Transverse colon (tissue), 4 donors: ENCODE results near the gene ABCC5.
A peak's percentile ranks its signal among the peaks of the same experiment; 100 is the strongest.

Experiments
- CTCF ChIP-seq, 5 experiments: fragments of 200-600 bp in 3 of 5; fragments of 450-650 bp in 2 of 5; sonication (generic) in 3 of 5; IDR thresholded peaks; 1 replicate in 2 of 5; 2 replicates in 3 of 5; pipeline ENCODE4 v1.5.1; 2016 to 2017; ENCODE audit warnings: antibody characterized with exemption in 5 of 5, inconsistent platforms in 3 of 5, mild to moderate bottlenecking in 2 of 5, moderate library complexity in 1 of 5
- POLR2A ChIP-seq: fragments of 450-650 bp; IDR thresholded peaks from one replicate; pipeline ENCODE4 v1.6.1; 2016; ENCODE audit warnings: antibody characterized with exemption, mild to moderate bottlenecking, moderate library complexity
- POLR2AphosphoS5 ChIP-seq, 3 donors: sonication (generic); formaldehyde crosslinking; IDR thresholded peaks; one replicate each; pipeline ENCODE4 v1.6.1; 2016; ENCODE audit warnings: antibody characterized with exemption in 3 of 3

- TF ChIP-seq CTCF (IDR thresholded peaks at IDR 0.05) (peak in 2 of 5 experiments; percentile 13 to 20), POLR2A (no peak), POLR2AphosphoS5 (IDR thresholded peaks at IDR 0.05) (no peak)
Observed at GRCh38 chr3:184040010-184040409, 22.3 kb upstream of the ABCC5 start.
